Cerebellar cortex (tissue), 1 donor: ENCODE results near the gene TESMIN.

Experiments used
- DNase-seq: peaks from one replicate; pipeline ENCODE4 v3.0.0-alpha.2; 2015; ENCODE audit warnings: low spot score

The TESMIN gene

DNA sequence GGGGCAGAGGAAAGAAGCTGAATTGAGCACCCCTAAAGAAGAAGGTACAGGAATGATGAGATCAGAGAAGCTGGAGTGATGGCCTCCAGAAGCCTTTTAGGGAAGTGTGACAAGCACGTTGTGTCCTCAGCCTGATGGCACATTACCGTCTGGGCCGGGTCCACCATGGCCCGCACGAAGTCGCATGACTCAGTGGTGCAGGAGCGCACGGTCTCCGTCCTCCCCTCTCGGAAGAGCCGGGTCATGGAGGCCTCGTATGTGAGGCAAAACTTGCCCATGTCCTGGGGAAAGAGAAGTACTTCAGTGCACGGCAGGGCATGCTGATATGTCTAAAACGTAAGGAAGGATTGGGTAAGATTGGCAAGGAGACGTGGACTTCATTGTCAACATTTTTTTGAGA, 11.2 kb upstream of the TESMIN start:
- DNase-seq: no peak

DNA sequence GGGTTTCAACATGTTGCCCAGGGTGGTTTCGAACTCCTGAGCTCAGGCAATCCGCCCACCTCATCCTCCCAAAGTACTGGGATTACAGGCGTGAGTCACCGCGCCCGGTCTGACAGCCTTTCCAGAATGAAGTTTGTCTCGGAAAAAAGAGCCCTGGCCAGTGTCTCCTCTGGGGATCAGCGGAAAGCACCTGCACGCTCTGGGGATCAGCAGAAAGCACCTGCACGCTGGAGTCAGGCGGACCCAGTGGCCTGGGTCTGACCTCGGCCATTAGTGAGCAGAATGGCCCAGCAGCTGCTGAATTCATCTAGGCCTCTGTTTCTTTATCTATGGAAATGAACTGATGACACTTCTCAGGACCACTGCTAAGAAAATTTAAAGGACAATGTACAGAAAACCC, 10.5 kb upstream of the TESMIN start:
- DNase-seq: no peak

DNA sequence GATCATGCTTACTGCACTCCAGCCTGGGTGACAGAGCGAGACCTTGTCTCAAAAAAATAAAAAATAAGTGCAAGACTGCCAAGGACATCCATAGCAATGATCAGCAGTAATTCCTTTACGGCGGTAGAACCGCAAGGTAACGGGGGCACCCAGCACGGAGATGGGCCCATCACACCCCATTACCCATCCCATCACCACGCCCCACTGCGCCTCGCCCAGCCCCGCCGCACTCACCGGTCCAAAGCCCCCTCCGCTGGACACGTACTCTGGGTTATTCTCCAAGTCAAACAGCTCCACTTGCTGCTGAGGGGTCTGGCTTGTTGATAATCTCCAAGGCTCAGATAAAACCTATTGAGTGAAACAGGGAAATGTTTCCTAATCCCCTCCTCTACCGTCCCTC, 8.7 kb upstream of the TESMIN start:
- DNase-seq: no peak

- DNase-seq: no peak
Observed at GRCh38 chr11:68757711-68758110, 6.4 kb upstream of the TESMIN start.

DNA sequence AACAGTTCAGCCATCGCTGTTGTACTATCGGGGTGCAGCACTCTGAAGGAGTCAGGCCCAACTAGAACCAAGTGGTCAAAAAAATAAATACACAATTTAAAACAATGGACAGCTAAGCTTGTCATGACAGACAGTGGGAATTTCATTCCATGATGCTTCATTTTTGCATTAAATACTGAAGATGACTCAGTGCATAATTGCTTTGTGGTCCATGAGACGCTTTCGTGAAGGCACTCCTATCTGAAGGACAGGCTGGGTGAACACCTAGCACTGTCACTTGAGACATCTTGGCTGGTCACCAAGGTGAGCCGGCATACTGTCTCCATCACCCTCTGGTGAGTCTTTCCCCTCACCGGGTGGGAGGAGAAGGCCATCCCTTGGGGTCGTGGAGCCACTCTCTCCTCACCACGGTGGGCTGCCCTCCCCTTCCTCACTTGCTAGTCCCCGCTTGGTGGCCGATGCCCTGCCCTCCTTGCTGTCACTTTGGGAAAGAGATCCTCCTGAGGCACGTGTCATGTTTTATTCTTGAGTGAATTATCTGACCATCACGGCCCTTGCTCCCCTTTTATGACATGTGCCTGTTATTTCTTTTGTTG, 4.9 kb upstream of the TESMIN start:
- DNase-seq: no peak

DNA sequence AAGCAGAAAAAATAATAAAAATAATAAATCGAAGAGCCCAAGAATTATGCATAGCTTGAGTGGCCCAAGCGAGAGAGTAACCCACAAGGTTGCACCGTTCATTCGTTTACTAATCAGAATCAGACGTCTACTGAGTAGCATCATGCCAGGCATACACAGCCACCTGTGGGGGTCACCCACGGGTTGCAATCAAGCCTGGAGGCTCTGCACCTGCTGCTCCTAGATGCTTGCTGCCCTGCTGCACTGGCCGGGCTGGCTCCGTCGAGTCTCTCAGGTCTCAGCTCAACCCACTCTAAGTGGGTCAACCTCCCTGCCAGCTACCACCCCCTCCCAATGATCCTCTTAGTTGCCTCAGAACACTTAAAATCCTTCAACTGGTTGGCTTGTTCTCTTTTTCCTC, 2.0 kb upstream of the TESMIN start:
- no peak for DNase-seq

- DNase-seq: no peak
Observed at GRCh38 chr11:68751004-68751325, 355 bp downstream of the TESMIN start.

- no peak for DNase-seq
Observed at GRCh38 chr11:68750195-68751003, 921 bp downstream of the TESMIN start.

- no peak for DNase-seq
Observed at GRCh38 chr11:68749229-68750123, 1.8 kb downstream of the TESMIN start.

- no peak for DNase-seq
Observed at GRCh38 chr11:68748061-68748460, 3.3 kb downstream of the TESMIN start.

DNA sequence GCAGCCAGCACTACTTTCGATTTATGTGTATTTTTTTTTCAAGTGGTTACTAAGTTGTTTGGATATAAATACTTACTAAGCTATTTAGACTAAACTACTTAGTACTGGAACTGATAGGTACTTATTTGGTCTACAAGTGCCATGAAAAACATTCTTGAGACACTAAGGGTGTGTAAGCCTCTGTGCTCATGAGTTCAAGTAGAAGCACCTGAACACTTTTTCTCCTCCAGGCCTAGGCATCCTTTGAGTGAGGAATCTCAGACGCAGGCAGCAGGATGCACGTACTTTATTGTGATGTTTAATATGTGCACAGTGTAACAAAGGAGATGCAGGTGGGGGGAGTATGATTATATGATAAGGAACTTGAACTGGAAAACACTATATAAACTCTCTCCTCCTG, 7.8 kb downstream of the TESMIN start:
- no peak for DNase-seq

GRCh38 chr11:68741463-68741862, 9.9 kb downstream of the TESMIN start:
- DNase-seq: no peak

DNA sequence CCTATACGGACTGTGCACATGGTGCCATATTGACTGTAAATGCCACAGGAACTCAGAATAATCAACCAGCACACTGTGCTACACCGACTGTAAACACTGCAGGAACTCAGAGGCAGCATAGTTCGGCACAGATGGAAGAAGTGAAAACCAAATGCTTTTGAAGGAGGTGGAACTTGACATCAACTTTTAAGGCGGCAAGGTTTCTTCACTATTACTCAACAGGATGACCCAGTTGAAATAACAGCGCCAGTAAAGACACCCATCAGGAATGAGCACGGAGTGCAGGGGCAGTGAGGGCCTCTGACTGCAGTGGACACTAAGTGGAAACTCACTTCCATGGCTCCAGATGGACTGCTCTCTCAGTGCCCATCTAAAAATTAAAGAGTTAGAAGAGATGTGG, 15.7 kb downstream of the TESMIN start:
- DNase-seq: no peak

DNA sequence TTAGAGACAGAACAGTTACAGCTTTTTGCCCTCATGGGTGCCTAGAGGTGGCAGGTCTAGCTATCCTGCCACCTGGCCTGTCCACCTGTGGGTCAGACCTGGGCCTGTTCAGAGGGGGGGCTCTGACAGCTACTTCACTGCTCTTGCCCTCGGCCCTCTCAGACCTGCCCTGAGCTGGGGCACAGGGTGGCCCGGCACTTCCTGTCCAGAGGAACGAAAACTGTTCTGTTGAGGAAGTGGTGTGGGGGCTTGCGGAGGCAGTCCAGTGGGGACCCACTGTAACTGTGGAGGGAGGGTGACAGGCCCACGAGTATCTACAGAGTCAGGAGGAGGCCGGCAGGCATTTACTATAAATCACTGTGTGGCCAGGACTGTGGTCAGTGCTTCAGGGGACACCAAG, 16.2 kb downstream of the TESMIN start:
- no peak for DNase-seq

DNA sequence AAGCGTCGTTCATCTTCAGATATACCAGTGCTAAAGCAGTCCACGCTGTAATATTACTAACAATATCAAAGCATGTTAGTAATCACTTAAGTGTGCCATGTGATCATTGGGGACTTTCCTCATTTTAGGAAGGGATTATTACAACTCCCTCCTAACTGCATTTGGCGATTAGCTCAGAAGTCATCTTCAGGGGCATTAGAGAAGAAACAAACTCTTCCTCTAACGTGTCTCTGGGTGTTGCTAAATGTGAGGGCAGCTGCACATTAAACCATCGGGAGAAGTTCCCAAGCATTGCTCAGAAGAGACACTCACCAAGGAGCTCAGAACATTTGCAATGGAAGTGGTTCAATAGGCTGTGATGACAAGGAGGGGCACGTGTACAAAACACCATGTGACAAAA, 17.2 kb downstream of the TESMIN start:
- DNase-seq: no peak

GRCh38 chr11:68727783-68728182, 23.5 kb downstream of the TESMIN start:
- peak; percentile 3 for DNase-seq

- no peak for DNase-seq
Observed at GRCh38 chr11:68724293-68724692, 27.0 kb downstream of the TESMIN start.

- DNase-seq: no peak
Observed at GRCh38 chr11:68722143-68722542, 29.2 kb downstream of the TESMIN start.

DNA sequence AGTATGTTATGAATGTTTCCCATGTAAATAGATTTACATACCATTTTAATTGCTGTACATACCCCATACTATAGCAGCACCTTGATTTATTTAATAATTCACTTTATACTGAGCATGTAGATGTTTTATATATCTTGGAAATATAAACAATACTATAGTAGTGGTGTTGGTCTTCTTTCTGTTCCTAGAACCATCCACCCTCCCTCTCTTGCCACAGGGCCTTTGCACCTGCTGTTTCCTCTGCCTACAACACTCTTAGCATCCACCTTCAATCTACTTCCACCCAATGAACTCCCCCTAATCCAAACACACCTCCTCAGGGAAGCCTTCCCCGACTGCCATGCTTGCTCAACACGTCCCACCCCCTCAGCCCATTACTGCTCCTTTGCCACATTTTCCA, 30.2 kb downstream of the TESMIN start:
- DNase-seq: no peak

- no peak for DNase-seq
Observed at GRCh38 chr11:68715456-68716122, 35.7 kb downstream of the TESMIN start.

GRCh38 chr11:68714060-68714856, 37.1 kb downstream of the TESMIN start:
- no peak for DNase-seq

GRCh38 chr11:68711114-68711513, 40.2 kb downstream of the TESMIN start:
- DNase-seq: no peak
